Measurements from ENCODE around the gene NRIP1.

NRIP1 gene

DNA sequence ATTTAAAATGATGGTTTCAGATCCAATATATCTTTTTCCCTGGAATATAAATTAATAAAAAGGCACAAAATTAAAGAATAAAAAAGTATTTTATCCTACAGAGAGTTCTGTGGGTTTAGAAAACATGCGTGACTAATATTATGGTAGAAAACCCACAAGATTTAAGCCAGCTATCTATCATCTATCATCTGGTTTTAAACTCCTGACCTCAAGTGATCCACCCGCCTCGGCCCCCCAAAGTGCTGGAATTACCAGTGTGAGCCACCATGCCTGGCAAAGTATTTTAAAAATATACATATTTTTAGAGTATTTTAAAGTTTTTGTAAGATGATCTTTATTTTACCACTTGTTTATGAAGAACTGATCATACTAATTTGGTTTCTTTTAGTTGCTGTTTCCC lies 79.5 kb downstream of the NRIP1 start:
- no peak for DNase-seq (ENCODE audit: extremely low read depth in 1 of 2, low read depth in 1 of 2)

DNA sequence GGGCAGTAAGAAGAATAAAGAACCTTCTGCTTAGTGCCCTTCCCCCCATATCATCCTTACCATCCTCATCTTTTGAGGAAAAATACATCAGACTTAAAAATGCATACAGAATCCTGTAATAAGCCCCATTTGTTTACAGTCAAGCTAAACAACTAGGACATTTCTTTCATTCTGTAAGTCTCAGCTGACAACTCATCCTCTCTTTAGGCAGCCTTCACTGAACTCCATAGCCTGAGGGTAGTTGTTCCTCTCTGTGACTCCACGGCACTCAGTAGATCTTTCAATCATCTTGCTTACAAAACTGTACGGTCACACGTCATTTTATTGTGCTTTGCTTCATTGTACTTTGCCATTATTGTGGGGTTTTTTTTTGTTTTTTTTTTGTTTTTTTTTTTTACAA lies 82.5 kb downstream of the NRIP1 start:
- DNase-seq (ENCODE audit: extremely low read depth in 1 of 2, low read depth in 1 of 2): no peak

DNA sequence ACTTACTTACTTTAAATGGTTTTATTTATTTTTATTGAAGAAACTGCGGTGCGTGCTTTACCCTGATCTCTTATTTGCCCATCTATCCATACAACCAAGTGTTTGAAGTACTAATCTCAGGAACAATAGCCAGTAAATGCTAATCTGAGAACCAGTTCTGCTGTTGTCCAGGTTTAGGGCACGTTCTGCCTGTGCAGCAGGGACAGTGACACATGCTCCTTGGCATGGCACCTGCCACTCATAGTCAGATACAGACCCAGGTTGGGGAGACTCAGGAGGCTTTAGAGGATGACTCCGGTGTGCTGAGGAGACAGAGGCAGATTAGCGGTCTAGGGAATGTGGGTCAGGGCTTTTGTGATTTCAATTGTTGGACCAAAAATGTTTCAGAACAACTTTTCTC lies 83.6 kb downstream of the NRIP1 start:
- no peak for DNase-seq (ENCODE audit: extremely low read depth in 1 of 2, low read depth in 1 of 2)

DNA sequence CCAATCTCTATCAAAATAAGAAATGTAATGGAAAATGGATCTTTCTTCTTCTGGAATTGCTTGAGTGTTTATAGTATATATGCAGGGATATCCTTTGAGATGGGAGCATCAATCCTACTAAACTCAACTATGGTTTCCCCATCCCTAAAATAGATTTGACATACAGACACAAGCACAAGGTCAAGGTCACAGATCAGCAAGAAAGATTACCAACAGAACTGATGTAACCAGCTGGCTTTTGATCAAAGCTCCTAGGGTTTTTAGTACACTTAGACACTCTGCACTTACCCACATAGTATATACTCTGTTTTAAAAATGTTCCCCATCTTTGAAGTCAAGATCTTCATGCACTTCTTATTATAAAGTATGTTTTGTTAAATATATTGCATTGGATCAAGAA lies 85.5 kb downstream of the NRIP1 start:
- DNase-seq (ENCODE audit: extremely low read depth in 1 of 2, low read depth in 1 of 2): no peak

DNA sequence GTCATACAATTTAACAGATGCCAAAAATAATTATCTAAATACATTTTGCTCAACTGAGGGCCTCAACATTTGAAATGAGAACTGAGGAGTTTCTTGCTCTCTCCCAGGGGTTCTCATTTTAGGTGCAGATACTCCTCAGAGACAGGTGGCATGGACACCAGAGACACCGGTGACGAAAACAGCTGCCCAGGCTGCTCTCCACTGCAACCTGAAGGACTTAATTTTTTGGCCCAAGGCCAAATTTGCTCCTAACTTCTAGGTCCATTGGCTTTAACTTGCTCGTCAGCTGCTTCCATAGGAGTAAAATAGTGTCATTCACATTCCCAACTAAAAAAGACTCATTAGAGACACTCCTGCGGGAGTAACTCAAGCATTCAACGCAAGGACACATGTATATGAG lies 87.0 kb downstream of the NRIP1 start:
- DNase-seq (ENCODE audit: extremely low read depth in 1 of 2, low read depth in 1 of 2): no peak

DNA sequence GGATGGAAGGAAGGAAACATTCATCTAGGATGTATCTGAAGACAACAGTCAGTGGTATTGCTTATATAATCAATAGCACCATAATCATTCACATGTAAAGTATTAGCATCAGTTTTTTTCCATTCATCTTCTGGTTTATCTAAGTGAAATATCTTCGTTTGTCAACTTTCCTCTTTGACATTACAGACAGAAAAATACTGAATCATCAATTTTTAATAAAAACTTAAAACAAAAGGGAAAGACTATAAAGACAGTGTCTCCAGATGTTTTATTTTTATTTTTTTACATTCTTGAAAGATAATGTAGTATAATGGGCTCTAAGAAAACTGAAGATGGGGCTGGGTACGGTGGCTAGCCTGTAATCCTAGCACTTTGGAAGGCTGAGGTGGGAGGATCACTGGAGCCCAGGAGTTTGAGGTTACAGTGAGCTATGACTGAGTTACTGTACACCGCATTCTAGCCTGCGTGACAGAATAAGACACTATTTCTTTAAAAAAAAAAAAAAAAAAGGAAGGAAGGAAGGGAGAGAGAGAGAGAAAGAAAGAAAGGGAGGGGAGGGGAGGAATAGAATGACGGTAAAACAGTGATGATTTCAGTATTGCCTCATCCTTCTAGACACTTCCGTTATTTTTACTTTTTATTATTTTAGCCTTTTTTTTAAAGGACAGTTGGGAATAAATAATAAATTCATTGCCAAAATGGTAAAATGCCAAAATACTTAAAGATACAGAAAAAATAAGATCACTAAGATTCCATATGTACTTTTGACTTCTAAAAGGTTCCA lies 89.5 kb downstream of the NRIP1 start:
- no peak for DNase-seq (ENCODE audit: extremely low read depth in 1 of 2, low read depth in 1 of 2)

DNA sequence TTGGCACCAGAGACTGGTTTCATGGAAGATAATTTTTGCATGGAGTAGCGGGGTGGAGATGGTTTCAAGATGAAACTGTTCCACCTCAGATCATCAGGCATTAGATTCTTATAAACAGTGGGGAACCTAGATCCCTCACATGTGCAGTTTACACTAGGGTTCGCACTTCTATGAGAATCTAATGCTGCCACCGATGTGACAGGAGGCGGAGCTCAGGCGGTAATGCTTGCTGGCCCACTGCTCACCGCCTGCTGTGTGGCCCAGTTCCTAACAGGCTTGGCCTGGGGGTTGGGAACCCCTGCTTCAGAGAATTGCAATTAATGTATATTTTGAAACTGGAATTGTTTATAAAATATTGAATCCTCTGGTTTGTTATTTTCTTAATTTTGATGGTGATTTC lies 92.1 kb downstream of the NRIP1 start:
- no peak for DNase-seq (ENCODE audit: extremely low read depth in 1 of 2, low read depth in 1 of 2)

DNA sequence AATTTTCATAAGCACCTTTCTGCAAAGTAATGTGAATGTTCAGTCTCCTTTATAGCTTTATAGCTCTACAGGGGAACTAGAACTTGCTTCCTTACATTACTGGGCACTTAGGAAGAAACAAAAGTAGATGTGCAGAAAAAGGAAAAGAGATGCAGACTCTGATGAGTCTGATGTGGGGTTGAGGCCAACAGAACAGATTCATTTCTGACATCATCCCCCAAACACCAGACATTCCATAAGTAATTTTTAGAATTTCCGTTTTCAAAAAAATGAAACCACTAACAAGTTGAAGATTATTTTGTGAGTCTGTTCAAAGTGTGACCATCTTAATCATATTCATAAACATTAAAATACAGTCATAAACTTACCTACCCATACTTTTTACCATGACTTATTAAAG lies 96.0 kb downstream of the NRIP1 start:
- DNase-seq (ENCODE audit: extremely low read depth in 1 of 2, low read depth in 1 of 2): no peak

DNA sequence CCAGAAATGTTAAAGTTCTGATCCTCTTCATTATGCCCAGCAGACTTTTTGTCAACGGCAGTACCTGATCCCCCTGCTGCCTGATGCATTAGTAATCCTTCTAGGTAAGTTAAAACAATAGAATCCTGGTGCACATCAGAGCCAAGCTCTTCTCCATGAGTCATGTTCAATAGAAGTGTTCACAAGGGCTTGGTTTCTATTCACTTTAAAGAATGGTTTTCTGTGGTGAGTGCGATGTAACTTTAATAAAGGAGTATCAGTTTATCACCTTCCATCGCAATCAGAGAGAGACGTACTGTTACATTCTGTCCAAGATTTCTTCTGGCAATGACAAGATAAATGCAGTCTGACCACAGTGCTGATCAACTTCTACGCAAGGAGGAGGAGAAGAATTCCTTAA lies 96.8 kb downstream of the NRIP1 start:
- no peak for DNase-seq (ENCODE audit: extremely low read depth in 1 of 2, low read depth in 1 of 2)

DNA sequence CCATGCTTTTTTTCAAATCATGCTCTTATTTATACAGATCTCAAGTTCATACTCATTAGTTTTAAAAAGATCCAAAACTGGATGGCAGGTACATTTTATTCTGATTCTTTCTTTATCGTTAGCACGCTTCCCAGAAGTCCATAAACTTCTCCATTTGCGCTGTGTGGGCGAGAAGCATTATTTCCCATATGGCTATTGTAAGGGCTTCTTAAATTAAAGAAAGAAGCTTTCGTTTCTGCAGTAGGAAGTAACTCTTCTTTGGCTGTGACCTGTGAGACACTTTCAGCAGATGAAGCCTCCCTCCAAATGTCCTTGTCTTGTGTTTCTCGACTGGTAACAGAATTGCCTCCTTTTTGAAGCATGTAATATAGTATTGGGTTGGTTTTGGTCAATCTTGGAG lies 100.2 kb downstream of the NRIP1 start:
- DNase-seq (ENCODE audit: extremely low read depth in 1 of 2, low read depth in 1 of 2): no peak

DNA sequence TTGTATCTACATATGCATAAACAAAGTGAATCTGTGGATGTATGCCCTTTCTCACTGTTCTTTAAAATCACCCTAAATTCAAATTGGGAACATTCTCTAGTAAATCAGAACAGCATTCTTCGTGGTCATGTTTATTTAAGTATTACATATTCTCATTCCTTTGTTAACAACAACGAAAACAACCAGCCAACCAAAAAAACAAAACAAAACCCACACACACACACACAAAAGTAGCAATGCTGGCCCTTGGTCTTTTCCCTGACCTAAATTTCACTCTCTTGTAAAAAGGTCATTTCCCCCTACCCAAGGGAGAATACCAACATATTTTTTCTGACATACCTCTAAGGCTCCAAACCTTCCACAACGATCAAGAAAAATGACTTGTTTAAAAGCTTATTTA lies 102.6 kb downstream of the NRIP1 start:
- no peak for DNase-seq (ENCODE audit: extremely low read depth in 1 of 2, low read depth in 1 of 2)

DNA sequence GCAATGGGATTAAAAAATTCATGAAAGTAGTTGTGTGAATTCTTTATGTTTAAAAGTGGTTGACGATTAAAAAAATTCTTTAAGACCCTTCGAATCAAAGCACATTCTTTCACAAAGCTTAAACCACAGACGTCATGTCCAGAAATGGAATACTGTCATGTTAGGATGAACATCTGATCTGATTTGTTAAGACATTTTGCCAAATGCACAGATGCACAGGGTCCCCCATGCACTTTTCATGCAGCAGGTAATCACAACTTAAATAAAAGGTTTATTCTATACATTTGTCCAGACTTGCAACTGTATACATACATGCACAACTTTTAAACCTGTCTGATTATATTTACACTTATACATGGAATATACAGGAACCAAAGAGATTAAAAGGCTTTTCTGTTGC lies 103.3 kb downstream of the NRIP1 start:
- DNase-seq (ENCODE audit: extremely low read depth in 1 of 2, low read depth in 1 of 2): no peak

DNA sequence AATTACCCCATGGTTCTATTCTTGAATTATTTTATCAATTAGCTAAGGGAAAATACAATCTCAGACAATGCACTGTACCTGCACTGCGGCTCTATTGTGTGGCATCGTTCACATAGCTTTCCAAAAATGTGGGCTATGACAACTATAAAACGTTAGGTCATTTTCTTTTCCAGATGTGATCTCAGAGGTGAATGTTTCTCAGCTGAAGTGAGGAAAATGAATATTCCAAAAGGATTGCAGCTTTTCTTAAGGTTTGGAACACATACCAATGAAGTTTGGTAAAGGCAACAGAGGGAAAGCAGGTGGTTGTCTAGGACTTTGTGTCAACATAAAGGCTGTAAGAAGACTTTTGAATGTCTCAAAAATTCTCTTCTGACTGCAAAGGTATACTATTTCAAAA lies 105.5 kb downstream of the NRIP1 start:
- no peak for DNase-seq (ENCODE audit: extremely low read depth in 1 of 2, low read depth in 1 of 2)

DNA sequence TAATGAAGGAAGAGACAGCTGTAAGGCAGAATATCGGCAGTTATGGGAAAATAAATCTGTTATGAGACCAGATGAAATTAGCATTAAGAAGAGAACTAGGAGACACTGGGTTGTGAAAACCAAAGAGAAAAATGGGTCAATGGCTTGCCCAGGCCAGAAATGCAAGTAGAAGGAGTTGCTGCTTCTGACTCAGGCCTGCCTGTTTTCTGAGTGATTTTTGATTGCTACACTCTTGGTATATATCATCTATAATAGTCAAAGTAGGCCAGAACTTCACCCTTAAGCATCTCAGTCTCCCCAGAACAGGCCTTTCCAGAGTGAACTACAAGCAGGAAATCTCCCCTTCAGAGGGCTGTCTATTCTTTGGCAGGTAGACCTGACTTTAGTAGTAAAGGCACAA lies 107.0 kb downstream of the NRIP1 start:
- DNase-seq (ENCODE audit: extremely low read depth in 1 of 2, low read depth in 1 of 2): no peak

DNA sequence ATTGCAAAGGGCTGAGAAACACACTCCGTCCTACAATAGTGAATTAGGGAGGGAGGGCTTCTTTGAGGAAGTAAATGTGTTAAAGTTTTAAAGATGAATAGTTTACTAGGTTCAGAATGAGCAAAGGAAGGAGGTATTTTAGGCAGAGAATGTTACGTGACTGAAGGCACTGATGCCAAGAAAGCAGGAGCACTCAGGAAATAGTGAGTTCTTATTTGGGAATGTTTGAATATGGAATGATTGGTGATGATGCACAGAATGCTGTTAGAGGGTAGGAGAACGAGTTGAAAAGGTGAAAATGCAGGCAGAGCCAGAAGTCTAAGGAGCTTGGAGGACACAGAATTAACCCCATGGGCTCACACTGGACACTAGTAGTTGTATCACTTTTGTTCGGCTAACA lies 108.0 kb downstream of the NRIP1 start:
- no peak for DNase-seq (ENCODE audit: extremely low read depth in 1 of 2, low read depth in 1 of 2)

DNA sequence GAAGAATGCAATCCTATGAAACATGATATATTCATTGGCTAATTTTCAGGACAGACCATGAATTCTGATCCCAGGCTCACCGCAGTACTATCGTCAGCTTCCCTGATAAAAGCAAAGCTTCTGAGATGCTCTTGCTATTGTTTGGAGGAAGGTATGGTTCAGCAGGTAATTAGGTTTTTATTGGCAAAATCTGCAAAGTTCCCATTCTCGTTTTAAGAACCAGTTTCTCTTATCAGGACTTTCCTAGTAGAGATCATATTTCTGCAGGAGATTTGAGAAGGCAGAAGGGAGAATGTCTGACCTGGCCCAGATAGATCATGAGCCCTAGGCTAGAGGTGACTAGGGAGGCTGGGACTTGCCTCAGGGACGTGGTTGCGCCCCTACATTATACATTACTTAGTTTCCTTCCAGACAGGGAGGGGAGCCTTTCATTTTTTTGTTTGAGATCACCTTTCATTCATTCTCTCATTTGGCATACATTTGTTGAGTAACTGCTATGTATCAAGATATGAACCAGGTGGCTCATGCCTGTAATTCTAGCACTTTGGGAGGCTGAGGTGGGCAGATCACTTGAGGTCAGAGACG lies 108.8 kb downstream of the NRIP1 start:
- no peak for DNase-seq (ENCODE audit: extremely low read depth in 1 of 2, low read depth in 1 of 2)

DNA sequence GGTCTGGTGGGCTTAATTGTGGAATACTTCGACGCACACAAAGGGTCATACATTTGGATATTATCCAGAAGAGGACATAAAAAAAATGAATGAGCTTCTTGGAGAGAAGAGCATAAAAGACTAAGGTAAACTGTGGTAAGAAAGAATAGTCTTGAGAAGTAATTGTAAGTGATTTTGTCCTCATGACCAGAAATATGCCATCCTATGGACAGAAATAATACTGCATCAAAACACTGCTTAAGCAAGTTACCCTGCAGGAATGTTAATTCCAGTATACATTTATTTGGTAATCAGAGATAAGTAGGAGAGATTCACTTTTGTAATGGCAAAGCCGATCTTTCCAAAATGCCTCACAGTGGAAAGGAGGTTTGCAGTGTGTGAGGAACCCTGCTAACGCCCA lies 111.9 kb downstream of the NRIP1 start:
- no peak for DNase-seq (ENCODE audit: extremely low read depth in 1 of 2, low read depth in 1 of 2)

DNA sequence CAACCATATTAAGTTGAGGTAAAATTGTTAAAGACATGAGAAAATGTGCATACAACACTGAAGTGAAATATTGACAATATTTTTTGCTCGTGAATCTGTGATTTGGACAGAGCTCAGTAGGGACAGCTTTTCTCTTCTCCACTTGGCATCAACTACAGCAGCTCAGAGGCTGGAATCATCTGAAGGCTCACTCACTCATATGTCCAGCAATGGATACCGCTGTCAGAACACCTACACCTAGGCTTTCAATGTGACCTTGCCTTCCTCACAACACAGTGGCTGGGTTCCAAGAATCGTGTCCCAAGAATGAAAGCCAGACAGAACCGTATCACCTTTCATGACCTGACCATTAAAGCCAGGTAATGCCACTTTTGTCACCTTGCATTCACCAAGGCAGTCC lies 115.2 kb downstream of the NRIP1 start:
- DNase-seq (ENCODE audit: extremely low read depth in 1 of 2, low read depth in 1 of 2): no peak

DNA sequence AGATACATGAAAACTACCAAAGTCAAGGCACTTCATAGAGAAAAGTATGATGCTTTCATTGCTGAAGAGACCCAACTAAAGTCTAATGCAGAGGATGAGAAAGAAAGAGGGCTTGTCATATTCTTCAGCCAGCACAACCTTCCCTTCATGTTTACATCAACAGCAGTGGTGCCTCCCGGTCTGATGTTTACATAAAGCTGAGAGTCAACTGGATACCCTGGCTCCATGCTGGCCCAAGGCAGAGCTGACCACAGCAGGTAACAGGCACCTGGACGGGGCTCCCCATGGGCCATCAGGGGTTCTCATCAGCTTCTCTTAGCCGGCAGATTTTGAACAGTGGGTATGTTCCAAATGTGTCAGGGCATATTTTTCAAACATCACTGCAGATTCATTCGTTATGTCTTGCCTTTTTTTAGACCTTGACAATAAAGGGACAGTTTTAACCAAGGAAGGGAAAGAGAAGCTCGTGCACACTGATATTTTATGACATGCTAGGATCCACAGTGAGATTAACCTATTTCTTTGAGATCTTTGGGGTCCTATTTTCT lies 117.1 kb downstream of the NRIP1 start:
- DNase-seq (ENCODE audit: extremely low read depth in 1 of 2, low read depth in 1 of 2): no peak

DNA sequence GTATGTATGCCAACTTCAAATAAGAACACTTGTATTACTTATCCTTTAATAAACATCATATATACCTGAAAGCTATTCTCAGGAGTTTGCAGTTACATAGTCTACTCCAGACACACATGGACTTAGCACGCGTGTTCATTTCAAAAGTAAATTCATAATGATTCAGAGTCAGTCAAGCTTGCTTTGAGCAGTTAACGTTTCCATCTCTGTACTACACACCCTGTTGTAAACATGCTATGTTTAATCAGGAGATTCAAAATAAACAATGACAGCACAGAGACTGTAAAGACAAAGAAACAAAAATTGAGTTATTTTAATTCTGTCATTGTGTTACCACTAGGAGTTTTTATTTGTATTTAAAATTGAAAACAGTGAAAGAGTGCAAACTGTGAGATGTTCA lies 119.6 kb downstream of the NRIP1 start:
- DNase-seq (ENCODE audit: extremely low read depth in 1 of 2, low read depth in 1 of 2): no peak

DNA sequence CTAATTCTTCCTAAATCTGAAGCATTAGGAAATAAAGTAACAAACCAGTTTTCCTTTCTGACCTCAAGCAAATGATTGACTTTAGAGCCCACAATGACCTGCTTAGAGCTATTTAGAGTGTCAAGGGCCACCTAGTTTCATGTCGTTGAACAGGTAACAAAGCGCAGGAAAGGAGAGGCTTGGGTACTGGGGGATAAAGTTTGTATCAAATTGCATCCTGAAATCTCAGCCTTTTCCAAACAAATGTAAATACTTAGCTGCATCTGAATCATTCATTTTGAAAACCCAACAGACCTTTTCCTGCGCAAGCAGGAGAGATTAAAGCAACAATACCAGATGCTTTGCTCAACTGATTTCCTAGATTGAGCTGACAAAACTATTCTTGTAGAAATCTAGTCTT lies 121.2 kb downstream of the NRIP1 start:
- no peak for DNase-seq (ENCODE audit: extremely low read depth in 1 of 2, low read depth in 1 of 2)

DNA sequence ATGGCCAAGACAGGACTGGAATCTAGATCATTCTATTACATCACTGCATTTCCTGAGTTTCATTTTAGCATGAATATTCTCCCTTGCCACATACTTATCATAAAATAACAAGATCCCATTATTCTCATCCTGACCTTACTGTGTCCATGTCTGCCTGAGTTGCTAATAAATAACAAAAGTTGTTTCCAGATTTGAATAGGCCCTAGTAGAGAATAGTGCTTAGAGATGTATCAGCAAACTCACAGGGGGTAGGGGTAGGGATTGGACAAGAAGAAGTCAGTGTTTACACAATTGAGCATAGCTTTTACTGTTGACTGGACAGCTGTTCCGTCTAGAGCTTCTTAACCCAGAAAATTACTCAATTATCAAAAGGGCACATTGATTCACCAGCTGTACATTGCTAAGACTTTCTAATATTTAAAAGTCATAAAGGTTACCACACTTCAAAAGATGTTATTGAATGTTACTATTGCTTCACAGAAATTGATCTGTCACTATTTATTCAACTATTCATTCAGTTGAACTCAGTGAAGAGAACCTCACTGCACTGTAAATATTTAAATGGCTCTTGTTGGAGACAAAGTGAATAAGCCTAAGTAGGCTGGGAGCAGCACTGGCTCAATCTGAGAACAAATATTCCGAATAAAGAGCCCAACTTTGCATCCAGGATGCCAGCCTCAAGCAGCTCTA lies 121.9 kb downstream of the NRIP1 start:
- no peak for DNase-seq (ENCODE audit: extremely low read depth in 1 of 2, low read depth in 1 of 2)
